ENCODE results near the gene TNN.

DNA sequence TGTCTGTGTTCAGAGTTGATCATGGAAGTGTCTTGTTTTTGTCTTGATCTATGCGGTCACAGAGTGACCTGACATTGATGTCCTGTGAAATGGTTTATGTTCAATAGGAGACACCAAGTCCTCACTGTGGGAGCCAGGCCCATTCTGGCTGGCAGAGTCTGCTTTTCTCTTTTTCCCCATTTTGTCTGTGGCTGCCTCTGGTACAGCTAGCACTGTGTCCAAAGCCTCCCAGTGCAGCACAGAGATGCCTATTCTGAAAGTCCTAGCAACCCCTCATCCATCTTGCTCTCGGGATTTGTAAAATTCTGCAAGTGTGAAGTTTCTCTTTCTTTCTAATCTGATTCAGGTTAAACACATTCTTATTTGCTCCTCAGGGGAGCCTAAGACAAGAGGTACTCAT lies 14.3 kb downstream of the TNN start:
- TF ChIP-seq CTCF (IDR thresholded peaks at IDR 0.05 in 2 of 3, conservative IDR thresholded peaks at IDR 0.05 in 1 of 3; ENCODE audit: control insufficient read depth in 2 of 3, extremely low read depth in 1 of 3, insufficient read depth in 1 of 3, low read depth in 3 of 3, low read length in 3 of 3) (no peak), POLR2AphosphoS5 (IDR thresholded peaks at IDR 0.05; ENCODE audit: low read length) (no peak), POLR2A (IDR thresholded peaks at IDR 0.05; ENCODE audit: low read depth, low read length) (no peak), TAF1 (IDR thresholded peaks at IDR 0.05; ENCODE audit: borderline replicate concordance, low read depth, low read length) (no peak), CBX5 (IDR thresholded peaks at IDR 0.05; ENCODE audit: low read depth) (no peak), EZH2 (IDR thresholded peaks at IDR 0.05; ENCODE audit: borderline replicate concordance, control insufficient read depth, low read depth, low read length) (no peak), MXI1 (IDR thresholded peaks at IDR 0.05; ENCODE audit: low read depth, low read length) (no peak), ASH2L (IDR thresholded peaks at IDR 0.05; ENCODE audit: borderline replicate concordance, low read depth) (no peak)
- TF ChIP-seq, protein P1, sequence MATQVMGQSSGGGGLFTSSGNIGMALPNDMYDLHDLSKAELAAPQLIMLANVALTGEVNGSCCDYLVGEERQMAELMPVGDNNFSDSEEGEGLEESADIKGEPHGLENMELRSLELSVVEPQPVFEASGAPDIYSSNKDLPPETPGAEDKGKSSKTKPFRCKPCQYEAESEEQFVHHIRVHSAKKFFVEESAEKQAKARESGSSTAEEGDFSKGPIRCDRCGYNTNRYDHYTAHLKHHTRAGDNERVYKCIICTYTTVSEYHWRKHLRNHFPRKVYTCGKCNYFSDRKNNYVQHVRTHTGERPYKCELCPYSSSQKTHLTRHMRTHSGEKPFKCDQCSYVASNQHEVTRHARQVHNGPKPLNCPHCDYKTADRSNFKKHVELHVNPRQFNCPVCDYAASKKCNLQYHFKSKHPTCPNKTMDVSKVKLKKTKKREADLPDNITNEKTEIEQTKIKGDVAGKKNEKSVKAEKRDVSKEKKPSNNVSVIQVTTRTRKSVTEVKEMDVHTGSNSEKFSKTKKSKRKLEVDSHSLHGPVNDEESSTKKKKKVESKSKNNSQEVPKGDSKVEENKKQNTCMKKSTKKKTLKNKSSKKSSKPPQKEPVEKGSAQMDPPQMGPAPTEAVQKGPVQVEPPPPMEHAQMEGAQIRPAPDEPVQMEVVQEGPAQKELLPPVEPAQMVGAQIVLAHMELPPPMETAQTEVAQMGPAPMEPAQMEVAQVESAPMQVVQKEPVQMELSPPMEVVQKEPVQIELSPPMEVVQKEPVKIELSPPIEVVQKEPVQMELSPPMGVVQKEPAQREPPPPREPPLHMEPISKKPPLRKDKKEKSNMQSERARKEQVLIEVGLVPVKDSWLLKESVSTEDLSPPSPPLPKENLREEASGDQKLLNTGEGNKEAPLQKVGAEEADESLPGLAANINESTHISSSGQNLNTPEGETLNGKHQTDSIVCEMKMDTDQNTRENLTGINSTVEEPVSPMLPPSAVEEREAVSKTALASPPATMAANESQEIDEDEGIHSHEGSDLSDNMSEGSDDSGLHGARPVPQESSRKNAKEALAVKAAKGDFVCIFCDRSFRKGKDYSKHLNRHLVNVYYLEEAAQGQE (IDR thresholded peaks at IDR 0.05; ENCODE audit: low read depth, low read length): no peak
- TF ChIP-seq, protein P2, sequence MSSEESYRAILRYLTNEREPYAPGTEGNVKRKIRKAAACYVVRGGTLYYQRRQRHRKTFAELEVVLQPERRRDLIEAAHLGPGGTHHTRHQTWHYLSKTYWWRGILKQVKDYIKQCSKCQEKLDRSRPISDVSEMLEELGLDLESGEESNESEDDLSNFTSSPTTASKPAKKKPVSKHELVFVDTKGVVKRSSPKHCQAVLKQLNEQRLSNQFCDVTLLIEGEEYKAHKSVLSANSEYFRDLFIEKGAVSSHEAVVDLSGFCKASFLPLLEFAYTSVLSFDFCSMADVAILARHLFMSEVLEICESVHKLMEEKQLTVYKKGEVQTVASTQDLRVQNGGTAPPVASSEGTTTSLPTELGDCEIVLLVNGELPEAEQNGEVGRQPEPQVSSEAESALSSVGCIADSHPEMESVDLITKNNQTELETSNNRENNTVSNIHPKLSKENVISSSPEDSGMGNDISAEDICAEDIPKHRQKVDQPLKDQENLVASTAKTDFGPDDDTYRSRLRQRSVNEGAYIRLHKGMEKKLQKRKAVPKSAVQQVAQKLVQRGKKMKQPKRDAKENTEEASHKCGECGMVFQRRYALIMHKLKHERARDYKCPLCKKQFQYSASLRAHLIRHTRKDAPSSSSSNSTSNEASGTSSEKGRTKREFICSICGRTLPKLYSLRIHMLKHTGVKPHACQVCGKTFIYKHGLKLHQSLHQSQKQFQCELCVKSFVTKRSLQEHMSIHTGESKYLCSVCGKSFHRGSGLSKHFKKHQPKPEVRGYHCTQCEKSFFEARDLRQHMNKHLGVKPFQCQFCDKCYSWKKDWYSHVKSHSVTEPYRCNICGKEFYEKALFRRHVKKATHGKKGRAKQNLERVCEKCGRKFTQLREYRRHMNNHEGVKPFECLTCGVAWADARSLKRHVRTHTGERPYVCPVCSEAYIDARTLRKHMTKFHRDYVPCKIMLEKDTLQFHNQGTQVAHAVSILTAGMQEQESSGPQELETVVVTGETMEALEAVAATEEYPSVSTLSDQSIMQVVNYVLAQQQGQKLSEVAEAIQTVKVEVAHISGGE (CRISPR knock-in tag; IDR thresholded peaks at IDR 0.05): no peak

Data from GM12878 (cell line).